GM18511 (cell line): ENCODE results near the gene DSCAM.

ENCODE experiments used
- ATAC-seq: cut with Tn5 transposase; IDR thresholded peaks from one replicate; pipeline ENCODE4 v1.9.1; 2021; ENCODE audit warnings: mild to moderate bottlenecking, moderate library complexity; ENCODE audit not compliant: unreplicated experiment

Gene DSCAM

DNA sequence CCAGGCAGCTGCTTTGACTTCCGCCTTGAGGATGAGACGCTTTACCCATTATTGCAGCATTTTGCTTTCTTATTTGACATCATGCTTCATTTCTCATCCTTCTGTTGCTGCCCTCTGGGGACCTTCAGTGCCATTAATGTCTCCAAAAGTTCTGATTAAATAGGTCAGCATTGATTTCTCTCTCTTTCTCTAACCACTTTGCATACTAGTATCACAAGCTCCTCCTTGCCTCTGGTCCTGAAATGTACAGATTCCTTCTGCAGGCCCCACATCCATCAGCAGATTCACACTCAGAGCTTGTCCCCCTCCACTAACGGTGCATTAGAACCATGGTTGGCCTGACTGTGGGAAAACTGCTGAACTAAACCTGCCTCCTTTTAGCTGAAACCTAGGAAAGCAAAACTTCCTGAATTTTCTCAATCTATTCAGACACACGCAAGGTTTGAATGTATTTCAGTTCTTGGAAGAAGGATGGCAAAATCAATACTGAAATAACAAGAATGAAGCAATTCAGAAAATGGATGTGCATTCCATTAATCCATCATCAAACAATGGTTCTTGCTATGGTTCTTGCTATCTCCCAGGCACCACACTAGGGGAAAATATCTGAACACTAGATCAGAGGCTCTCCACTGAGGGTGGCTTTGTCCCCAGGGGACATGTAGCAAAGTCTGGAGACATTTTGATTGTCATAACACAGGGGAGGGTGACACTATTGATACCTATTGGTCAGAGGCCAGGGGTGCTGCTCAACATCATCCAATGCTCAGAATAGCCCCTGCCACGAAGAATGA, 825.2 kb downstream of the DSCAM start:
- ATAC-seq, result no peak

GRCh38 chr21:40020651-40021050, 826.3 kb downstream of the DSCAM start:
- no peak for ATAC-seq

- no peak for ATAC-seq
These were observed 828.0 kb downstream of the DSCAM start for GRCh38 chr21:40018871-40019475.

DNA sequence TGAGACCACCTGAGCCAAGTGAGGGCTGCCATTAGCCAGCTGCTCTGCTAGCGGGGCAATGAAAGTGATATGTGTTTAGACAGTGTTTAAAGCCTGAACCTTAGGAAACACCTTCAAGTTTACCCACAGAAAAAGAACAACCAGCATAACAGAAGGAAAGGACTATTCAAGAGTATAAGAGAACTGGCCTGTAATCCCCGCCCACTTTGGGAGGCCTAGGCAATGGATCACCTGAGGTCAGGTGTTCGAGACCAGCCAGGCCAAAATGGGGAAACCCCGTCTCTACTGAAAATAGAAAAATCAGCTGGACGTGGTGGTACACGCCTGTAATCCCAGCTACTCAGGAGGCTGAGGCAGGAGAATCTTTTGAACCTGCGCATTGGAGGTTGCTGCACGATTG, 830.3 kb downstream of the DSCAM start:
- no peak for ATAC-seq

GRCh38 chr21:40016234-40016633, 830.7 kb downstream of the DSCAM start:
- ATAC-seq, result no peak

GRCh38 chr21:40015818-40016217, 831.1 kb downstream of the DSCAM start:
- no peak for ATAC-seq

DNA sequence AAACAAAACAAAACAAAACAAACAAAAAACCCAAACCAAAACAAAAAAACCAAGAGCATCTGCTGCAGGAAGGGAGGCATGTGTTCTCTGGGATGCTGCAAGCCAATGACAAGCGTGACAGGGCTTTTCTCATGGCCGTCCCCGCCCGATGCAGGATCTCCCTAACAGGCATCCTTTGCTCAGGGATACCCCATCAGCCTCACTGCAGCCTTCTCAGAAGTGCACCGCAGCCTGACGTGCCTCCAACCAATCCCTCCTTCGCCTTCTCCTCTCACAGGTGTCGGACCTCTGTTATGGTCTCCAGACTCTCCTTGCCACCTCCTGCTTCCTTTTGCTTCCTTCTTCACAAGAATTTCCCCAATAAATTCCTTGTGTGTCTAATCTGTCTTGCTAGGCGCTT, 832.6 kb downstream of the DSCAM start:
- ATAC-seq, result no peak

GRCh38 chr21:40013001-40013735, 833.8 kb downstream of the DSCAM start:
- no peak for ATAC-seq

DNA sequence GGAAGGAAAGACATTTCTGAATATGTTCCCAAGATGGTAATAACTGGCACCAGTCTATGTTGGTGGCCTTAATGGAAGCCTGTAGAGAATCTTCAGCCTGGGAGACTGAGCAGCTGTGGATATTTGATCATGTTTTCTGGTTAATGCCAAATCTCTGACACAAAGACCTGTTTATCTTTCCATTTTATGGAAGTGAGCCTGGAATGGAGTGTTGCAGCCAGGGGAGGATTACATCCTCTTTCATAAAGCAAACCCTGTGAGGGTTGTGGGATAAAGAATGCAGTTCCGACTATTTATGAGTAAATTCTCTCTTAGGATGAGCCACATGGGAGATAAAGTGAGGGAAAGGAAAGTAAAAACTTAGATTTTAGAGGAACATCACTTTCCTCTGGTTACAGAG, 835.6 kb downstream of the DSCAM start:
- ATAC-seq, result no peak

DNA sequence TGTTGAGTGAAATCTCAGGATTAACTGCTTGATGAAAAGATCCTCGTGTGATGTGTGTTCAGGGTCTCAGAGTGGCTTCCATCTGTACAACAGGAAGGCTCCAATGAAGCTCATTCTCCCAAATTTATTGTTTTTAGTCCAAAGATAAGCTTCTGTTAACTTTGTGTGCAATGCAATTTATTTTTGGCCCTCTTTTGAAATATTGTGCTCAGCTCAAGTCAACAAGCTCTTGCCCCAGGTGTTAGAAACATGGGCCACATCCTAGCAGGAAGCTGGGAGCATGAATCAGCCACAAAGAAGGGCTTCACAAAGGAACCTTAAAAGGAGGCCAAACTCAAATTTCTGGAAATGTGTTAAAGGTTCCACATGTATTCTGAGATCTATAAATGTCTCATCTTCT, 844.0 kb downstream of the DSCAM start:
- ATAC-seq, result no peak

- ATAC-seq, result no peak
These were observed 862.5 kb downstream of the DSCAM start for GRCh38 chr21:39984286-39984991.

- no peak for ATAC-seq
These were observed 866.6 kb downstream of the DSCAM start for GRCh38 chr21:39980241-39980820.

- no peak for ATAC-seq
These were observed 867.6 kb downstream of the DSCAM start for GRCh38 chr21:39979321-39979720.

DNA sequence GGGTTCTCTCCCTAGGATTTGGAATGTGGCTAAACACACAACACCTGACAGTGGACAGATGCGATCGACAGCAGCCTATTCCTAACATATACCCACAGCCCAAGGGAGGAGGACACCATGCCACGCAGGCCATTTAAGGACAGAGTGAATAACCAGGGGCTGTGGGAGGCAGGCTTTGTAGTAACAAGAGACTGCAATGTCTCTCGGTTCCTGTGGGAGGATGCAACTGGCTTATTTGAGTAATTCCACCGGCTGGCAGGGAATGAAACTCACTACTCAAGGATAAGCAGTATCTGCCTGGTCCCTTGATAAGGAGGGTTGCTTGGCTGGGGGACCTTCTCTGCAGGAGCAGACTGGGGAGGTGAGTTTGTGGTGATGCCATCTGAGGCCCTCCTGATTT, 870.2 kb downstream of the DSCAM start:
- no peak for ATAC-seq

DNA sequence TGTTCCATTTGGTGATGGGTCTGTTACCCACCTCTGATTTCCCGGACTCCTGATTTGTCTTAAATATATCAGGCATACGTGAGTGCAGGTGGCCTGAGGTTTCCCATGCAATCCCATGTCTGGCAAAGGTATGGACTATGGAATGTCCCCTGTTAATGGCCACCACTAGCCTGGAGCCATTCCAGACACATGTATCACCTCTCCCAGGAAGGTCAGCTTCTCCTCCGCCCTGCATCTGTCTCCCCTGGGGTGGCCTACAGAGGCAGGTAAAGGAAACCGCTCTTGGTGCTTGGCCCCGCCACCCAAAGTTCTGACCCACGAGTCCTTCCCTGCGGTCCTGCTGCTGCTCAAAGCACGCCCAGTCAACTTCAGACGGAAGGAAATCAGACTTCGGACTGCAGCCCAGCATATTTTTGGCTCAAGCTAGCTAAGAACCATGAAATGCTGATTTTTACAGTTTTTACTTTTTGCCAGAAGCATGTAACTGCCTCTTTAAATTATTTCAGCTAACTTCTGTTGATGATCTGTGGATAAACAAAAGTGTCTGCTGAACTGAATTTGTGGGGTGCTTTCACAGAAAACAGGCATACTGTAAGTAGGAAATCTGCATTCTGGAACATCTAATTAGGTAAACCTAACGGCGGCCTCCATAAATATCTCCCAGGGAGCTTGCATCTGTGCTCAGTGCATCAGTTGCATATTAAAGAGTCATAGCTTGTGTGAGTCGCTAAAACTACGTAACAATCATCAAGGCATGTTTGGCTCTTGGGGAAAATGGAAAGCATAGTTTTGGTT, 873.8 kb downstream of the DSCAM start:
- no peak for ATAC-seq

- ATAC-seq, result no peak
These were observed 874.5 kb downstream of the DSCAM start for GRCh38 chr21:39972471-39972870.

DNA sequence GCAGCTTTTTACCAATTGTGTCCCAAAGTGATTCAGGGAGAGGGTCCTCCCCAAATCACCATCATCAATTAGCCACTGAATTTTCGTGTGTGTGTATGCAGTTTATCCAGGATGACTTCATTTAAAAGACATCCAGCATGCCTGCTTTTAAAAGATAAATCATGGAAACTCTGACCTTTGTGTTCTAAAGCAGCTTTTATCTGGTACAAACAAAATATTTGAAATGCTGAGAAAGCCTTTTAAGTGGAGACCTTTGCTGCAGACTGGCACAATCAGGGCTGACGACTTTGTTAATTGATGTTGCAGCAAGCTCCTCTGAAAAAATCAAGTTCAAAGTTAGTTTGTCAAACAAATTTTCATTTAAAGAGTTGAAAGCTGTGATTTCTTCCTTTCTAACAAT, 875.0 kb downstream of the DSCAM start:
- no peak for ATAC-seq

DNA sequence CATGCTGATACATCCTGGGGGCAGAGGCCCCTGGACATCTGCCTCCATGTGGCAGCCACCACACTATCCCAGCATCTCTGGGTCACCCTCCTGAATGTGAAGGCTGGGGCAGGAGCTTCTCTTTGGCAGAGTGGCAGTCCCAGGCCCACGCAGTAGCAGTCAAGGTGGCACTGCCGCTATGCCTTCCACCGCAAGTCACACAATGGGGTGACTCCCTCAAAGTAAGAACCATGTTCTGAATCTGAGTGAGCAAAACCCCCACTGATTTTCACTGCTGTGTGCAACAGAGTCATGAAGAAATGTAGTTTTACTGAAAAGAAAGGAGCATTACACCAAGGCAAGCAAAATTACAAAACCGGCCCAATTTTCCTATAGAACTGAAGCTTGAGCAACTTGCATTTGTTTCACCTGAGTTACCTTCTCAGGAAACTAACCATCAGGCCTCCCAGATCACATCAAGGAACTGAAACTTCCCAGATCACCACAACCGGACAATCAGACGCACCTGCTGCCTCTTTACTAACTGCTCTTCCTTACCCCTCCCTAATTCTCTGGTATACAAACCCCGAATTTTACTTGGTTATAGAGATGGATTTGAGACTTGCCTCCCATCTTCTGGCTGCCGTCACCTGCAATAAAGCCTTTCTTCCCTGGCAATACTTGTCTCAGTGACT, 877.1 kb downstream of the DSCAM start:
- ATAC-seq, result no peak

DNA sequence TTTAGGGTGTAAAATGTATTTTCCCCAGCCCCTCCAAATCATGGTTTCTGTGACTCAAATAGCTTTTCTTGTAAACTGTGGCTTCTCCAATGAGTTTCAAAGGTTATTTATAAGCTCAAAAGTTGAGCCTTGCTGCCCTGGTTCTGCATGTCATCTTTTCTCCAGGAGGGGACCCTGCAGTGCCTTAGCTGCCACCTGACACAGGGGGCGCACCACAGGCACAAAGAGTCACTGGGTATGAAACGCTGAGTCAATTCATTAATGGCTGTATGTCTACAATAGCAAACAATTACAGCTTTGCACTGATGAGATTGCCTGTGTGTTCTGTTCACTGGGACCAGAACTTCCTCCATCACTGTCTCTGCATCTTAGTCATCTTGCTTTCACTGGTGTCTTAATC, 878.9 kb downstream of the DSCAM start:
- no peak for ATAC-seq

GRCh38 chr21:39966786-39967185, 880.2 kb downstream of the DSCAM start:
- no peak for ATAC-seq
